Ishikawa (cell line): ENCODE data around the gene NRXN3.

Experiments used
- CEBPB ChIP-seq: IDR thresholded peaks from 2 replicates; pipeline ENCODE4 v1.6.1; 2012
- CREB1 ChIP-seq: IDR thresholded peaks from 2 replicates; pipeline ENCODE4 v1.6.1; 2012; ENCODE audit warnings: low read depth
- EGR1 ChIP-seq: IDR thresholded peaks from 2 replicates; pipeline ENCODE4 v1.6.1; 2012
- EP300 ChIP-seq: IDR thresholded peaks from 2 replicates; pipeline ENCODE4 v1.6.1; 2012; ENCODE audit warnings: borderline replicate concordance
- FOXM1 ChIP-seq: IDR thresholded peaks from 2 replicates; pipeline ENCODE4 v1.6.1; 2012; ENCODE audit warnings: low read depth, borderline replicate concordance
- NFIC ChIP-seq: IDR thresholded peaks from 2 replicates; pipeline ENCODE4 v1.6.1; 2012
- RAD21 ChIP-seq: IDR thresholded peaks from 2 replicates; pipeline ENCODE4 v1.6.1; 2012; ENCODE audit warnings: low read depth
- TAF1 ChIP-seq: IDR thresholded peaks from 2 replicates; pipeline ENCODE4 v1.6.1; 2012; ENCODE audit warnings: low read depth, mild to moderate bottlenecking
- TCF12 ChIP-seq: IDR thresholded peaks from 2 replicates; pipeline ENCODE4 v1.6.1; 2012; ENCODE audit warnings: low read depth
- TEAD4 ChIP-seq: IDR thresholded peaks from 2 replicates; pipeline ENCODE4 v1.6.1; 2012
- USF1 ChIP-seq: IDR thresholded peaks from 2 replicates; pipeline ENCODE4 v1.6.1; 2012
- YY1 ChIP-seq: IDR thresholded peaks from 2 replicates; pipeline ENCODE4 v1.6.1; 2012; ENCODE audit warnings: low read depth
- ZBTB7A ChIP-seq: IDR thresholded peaks from 2 replicates; pipeline ENCODE4 v1.6.1; 2012; ENCODE audit warnings: low read depth
- TF ChIP-seq, protein P1 (sequence below): IDR thresholded peaks from 2 replicates; pipeline ENCODE4 v1.6.1; 2012
- TF ChIP-seq, protein P2 (sequence below): IDR thresholded peaks from 2 replicates; pipeline ENCODE4 v1.6.1; 2012; ENCODE audit warnings: low read depth, mild to moderate bottlenecking

The NRXN3 gene

GRCh38 chr14:78644824-78645559 lies 474.8 kb downstream of the NRXN3 start:
- TF ChIP-seq RAD21 (no peak), TEAD4 (no peak), EP300 (no peak), TCF12 (no peak), CEBPB (no peak), EGR1 (no peak), TAF1 (no peak), YY1 (no peak), NFIC (no peak), USF1 (no peak), CREB1 (no peak), ZBTB7A (no peak), FOXM1 (no peak)
- TF ChIP-seq, protein P1, sequence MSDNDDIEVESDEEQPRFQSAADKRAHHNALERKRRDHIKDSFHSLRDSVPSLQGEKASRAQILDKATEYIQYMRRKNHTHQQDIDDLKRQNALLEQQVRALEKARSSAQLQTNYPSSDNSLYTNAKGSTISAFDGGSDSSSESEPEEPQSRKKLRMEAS, result no peak
- TF ChIP-seq, protein P2, sequence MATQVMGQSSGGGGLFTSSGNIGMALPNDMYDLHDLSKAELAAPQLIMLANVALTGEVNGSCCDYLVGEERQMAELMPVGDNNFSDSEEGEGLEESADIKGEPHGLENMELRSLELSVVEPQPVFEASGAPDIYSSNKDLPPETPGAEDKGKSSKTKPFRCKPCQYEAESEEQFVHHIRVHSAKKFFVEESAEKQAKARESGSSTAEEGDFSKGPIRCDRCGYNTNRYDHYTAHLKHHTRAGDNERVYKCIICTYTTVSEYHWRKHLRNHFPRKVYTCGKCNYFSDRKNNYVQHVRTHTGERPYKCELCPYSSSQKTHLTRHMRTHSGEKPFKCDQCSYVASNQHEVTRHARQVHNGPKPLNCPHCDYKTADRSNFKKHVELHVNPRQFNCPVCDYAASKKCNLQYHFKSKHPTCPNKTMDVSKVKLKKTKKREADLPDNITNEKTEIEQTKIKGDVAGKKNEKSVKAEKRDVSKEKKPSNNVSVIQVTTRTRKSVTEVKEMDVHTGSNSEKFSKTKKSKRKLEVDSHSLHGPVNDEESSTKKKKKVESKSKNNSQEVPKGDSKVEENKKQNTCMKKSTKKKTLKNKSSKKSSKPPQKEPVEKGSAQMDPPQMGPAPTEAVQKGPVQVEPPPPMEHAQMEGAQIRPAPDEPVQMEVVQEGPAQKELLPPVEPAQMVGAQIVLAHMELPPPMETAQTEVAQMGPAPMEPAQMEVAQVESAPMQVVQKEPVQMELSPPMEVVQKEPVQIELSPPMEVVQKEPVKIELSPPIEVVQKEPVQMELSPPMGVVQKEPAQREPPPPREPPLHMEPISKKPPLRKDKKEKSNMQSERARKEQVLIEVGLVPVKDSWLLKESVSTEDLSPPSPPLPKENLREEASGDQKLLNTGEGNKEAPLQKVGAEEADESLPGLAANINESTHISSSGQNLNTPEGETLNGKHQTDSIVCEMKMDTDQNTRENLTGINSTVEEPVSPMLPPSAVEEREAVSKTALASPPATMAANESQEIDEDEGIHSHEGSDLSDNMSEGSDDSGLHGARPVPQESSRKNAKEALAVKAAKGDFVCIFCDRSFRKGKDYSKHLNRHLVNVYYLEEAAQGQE, result no peak

- TF ChIP-seq TCF12 (no peak), ZBTB7A (no peak), FOXM1 (no peak), TEAD4 (no peak), RAD21 (no peak), NFIC (no peak), CEBPB (no peak), USF1 (no peak), EP300 (no peak), YY1 (no peak), EGR1 (no peak), TAF1 (no peak), CREB1 (no peak)
- TF ChIP-seq, protein P1, result no peak
- TF ChIP-seq, protein P2, result no peak
Measured at GRCh38 chr14:78652727-78653126, 482.6 kb downstream of the NRXN3 start.

- TF ChIP-seq ZBTB7A (no peak), TEAD4 (no peak), YY1 (no peak), RAD21 (no peak)
Measured at GRCh38 chr14:78653173-78653572, 483.0 kb downstream of the NRXN3 start.

DNA sequence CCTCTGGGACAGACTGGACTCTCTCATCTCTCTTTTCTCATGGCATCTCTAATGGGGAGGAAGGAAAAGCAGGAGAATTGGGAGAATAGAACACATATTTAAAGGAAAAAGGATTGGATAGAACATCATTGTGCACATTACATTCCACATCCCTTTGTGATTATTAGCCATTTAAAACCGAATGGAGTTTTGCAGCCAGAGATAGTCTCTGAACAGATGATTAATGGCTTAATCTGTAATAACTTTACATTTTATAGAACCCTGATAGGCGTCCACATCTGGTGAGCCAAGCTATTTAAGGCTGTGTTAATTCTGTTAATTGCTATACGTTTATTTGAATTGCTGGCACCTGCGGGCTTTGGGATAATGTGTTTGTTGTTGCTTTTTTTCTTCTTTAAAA lies 487.3 kb downstream of the NRXN3 start:
- TF ChIP-seq NFIC (no peak), EGR1 (no peak), RAD21 (no peak), ZBTB7A (no peak)
- TF ChIP-seq, protein P2, result no peak
- TF ChIP-seq, protein P1, result no peak
